ENCODE measurements around the gene CREG1. TPM values are rescaled to one million over a fixed set of nuclear protein-coding genes. Genes with fewer than 3 reads are reported as not detected.

Gene CREG1
- total and polyA plus RNA-seq, 2 of the 8 experiments (the other 6 are each of a cell fraction or from before 2014, with no cell fraction given): 29.8 to 30.1 TPM

- TF ChIP-seq, protein P1, sequence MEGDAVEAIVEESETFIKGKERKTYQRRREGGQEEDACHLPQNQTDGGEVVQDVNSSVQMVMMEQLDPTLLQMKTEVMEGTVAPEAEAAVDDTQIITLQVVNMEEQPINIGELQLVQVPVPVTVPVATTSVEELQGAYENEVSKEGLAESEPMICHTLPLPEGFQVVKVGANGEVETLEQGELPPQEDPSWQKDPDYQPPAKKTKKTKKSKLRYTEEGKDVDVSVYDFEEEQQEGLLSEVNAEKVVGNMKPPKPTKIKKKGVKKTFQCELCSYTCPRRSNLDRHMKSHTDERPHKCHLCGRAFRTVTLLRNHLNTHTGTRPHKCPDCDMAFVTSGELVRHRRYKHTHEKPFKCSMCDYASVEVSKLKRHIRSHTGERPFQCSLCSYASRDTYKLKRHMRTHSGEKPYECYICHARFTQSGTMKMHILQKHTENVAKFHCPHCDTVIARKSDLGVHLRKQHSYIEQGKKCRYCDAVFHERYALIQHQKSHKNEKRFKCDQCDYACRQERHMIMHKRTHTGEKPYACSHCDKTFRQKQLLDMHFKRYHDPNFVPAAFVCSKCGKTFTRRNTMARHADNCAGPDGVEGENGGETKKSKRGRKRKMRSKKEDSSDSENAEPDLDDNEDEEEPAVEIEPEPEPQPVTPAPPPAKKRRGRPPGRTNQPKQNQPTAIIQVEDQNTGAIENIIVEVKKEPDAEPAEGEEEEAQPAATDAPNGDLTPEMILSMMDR (IDR thresholded peaks at IDR 0.05; ENCODE audit: control extremely low read depth in 1 of 3, insufficient read depth in 1 of 3, low read depth in 1 of 3, low read length in 3 of 3): no peak
- TF ChIP-seq TEAD4 (IDR thresholded peaks at IDR 0.05; ENCODE audit: low read depth, low read length): peak; percentile 54; the same call in 1 of the 2 replicates
- TF ChIP-seq, protein P2, sequence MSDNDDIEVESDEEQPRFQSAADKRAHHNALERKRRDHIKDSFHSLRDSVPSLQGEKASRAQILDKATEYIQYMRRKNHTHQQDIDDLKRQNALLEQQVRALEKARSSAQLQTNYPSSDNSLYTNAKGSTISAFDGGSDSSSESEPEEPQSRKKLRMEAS (IDR thresholded peaks at IDR 0.05): 0 out of 2 replicates have a peak, but pooled peaks have one; percentile 14
- TF ChIP-seq SIRT6 (IDR thresholded peaks at IDR 0.05; ENCODE audit: low read length): no peak
- no peak for TF ChIP-seq EP300 (IDR thresholded peaks at IDR 0.05; ENCODE audit: borderline replicate concordance in 1 of 2, low read depth in 2 of 2, low read length in 2 of 2)
- TF ChIP-seq ATF3 (IDR thresholded peaks at IDR 0.05; ENCODE audit: insufficient read depth, low read depth, low read length): no peak
- no peak for TF ChIP-seq NANOG (IDR thresholded peaks at IDR 0.05; ENCODE audit: insufficient read depth, low read depth, low read length, poor library complexity, severe bottlenecking)
- peak; percentile 97 for TF ChIP-seq TAF1 (IDR thresholded peaks at IDR 0.05; ENCODE audit: low read depth, low read length)
- TF ChIP-seq SP4 (IDR thresholded peaks at IDR 0.05; ENCODE audit: low read length): no peak
- no peak for TF ChIP-seq SRF (IDR thresholded peaks at IDR 0.05; ENCODE audit: low read depth, low read length)
- TF ChIP-seq KDM1A (IDR thresholded peaks at IDR 0.05; ENCODE audit: borderline replicate concordance, low read length): no peak
- TF ChIP-seq KDM4A (IDR thresholded peaks at IDR 0.05; ENCODE audit: low read depth, low read length, severe bottlenecking): peak; percentile 94
- TF ChIP-seq HDAC2 (IDR thresholded peaks at IDR 0.05; ENCODE audit: borderline replicate concordance in 1 of 2, low read depth in 2 of 2, low read length in 2 of 2): peak; percentile 24 to 68; a peak in 1 of 4 replicates
- TF ChIP-seq YY1 (IDR thresholded peaks at IDR 0.05; ENCODE audit: low read depth, low read length): peak; percentile 59; the same call in 1 of the 2 replicates
- no peak for TF ChIP-seq SP2 (IDR thresholded peaks at IDR 0.05; ENCODE audit: low read length)
- TF ChIP-seq BRCA1 (IDR thresholded peaks at IDR 0.05; ENCODE audit: low read depth, low read length): no peak
- TF ChIP-seq GTF2F1 (IDR thresholded peaks at IDR 0.05; ENCODE audit: borderline replicate concordance, low read depth, low read length): no peak
- no peak for TF ChIP-seq HDAC6 (IDR thresholded peaks at IDR 0.05; ENCODE audit: low read depth, low read length)
- 0 out of 2 replicates have a peak, but pooled peaks have one; percentile 6 for TF ChIP-seq JUND (IDR thresholded peaks at IDR 0.05; ENCODE audit: low read length)
- no peak for TF ChIP-seq FOSL1 (IDR thresholded peaks at IDR 0.05; ENCODE audit: insufficient read depth, low read depth, low read length)
These were observed at the start of gene CREG1 (continued) for GRCh38 chr1:167553136-167554027.

Measured in H1 (cell line).